Colon (tissue), 2 donors: ENCODE measurements around the gene WNK3.

Experiments used
- FAIRE-seq: peaks from 2 replicates; lab custom pipeline; 2012; peaks lifted over from hg19 to GRCh38; lab: Jason Lieb, UNC
- donor health status: control.
- donor health status: control.

Gene WNK3

DNA sequence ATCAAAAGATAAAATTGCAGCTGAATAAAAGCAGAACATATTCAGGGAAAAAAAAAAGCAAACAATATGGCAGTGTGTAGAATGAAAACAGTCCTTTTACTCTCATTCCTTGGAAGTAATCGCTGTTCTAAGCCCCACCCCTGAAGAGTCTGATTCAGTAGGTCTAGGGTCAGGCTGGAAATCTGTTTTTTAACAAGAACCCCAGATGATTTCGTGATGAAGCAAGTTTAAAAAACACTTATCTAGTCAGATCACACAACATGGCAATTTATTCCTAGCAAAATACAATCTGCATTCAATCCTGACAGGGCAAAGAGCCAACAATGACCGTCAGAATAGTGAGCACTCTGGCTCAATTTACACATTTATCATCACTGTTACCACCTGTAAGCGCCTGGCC lies 190.9 kb downstream of the WNK3 start:
- no peak for FAIRE-seq

GRCh38 chrX:54157561-54157960 lies 200.3 kb downstream of the WNK3 start:
- no peak for FAIRE-seq
